Testis (tissue), 3 donors: Measurements from ENCODE around the gene WDR12. TPM values are rescaled to one million over a fixed set of nuclear protein-coding genes. Genes with fewer than 3 reads are reported as not detected.

Experiments
- DNase-seq: peaks from one replicate; pipeline ENCODE4 v3.0.0-alpha.2; 2019
- H3K27ac ChIP-seq, 2 donors: fragments of 200-600 bp; sonication (generic); one replicate each; pipeline ENCODE4 v1.5.1; 2019
- H3K27me3 ChIP-seq: fragments of 200-600 bp; sonication (generic); one replicate; pipeline ENCODE4 v1.5.1; 2019
- H3K36me3 ChIP-seq: fragments of 200-600 bp; sonication (generic); one replicate; pipeline ENCODE4 v1.5.1; 2017; ENCODE audit warnings: low read depth; ENCODE audit errors: missing control alignments
- H3K4me1 ChIP-seq: fragments of 200-600 bp; sonication (generic); one replicate; pipeline ENCODE4 v1.5.1; 2019
- H3K4me3 ChIP-seq, 2 donors: fragments of 200-600 bp; sonication (generic); one replicate each; pipeline ENCODE4 v1.5.1; 2017 to 2019
- H3K9me3 ChIP-seq: fragments of 200-600 bp; sonication (generic); one replicate; pipeline ENCODE4 v1.5.1; 2017
- CTCF ChIP-seq, 3 experiments: fragments of 450-650 bp in 2 of 3; fragments of 200-600 bp in 1 of 3; sonication (generic) in 1 of 3; IDR thresholded peaks; one replicate each; pipeline ENCODE4 v1.5.1; 2016 to 2019; ENCODE audit warnings: antibody characterized with exemption in 3 of 3, mild to moderate bottlenecking in 2 of 3, moderate library complexity in 1 of 3
- POLR2A ChIP-seq: fragments of 450-650 bp; IDR thresholded peaks from one replicate; pipeline ENCODE4 v1.6.1; 2017; ENCODE audit warnings: antibody characterized with exemption, mild to moderate bottlenecking, moderate library complexity
- WGBS, 2 donors: methylation state at CpG; one replicate each; pipeline ENCODE4 v1.1.5; 2018; 5-methylcytosine and 5-hydroxymethylcytosine counted together
- intact Hi-C: fragments of 100-400 bp; cut with DNase I; formaldehyde crosslinking; loops from one replicate; pipeline ENCODE4 v1.15.1; 2023; ENCODE audit warnings: low total_unique reads
- polyA plus RNA-seq: library from polyadenylated mRNA; stranded (reverse); fragments of 350-450 nt; fragmentation: Illumina TruSeq; extraction: RNeasy Lipid Tissue Mini Kit (QIAGEN cat#74804); gene quantifications from one replicate; pipeline ENCODE4 v1.2.3, GENCODE V29; 2014; ENCODE audit warnings: low read depth, low replicate concordance; ENCODE audit not compliant: insufficient read depth
- total RNA-seq, 2 donors: library from RNA; depleted of rRNA; stranded (reverse); fragments of >200 nt; gene quantifications; one replicate each; pipeline ENCODE4 v1.2.3, GENCODE V29; 2016

Gene WDR12
- total and polyA plus RNA-seq, 3 donors from 2014 or later: 17.1 to 64.7 (median 17.2) TPM

- no peak for DNase-seq
- intact Hi-C loops: no loop called here
- Histone ChIP-seq H3K4me1 (no peaks in the 10 kb centered on the region), H3K4me3 (no peak overlapping the region), H3K9me3 (no peaks in the 10 kb centered on the region), H3K27ac (no peak overlapping the region), H3K36me3 (no peaks in the 10 kb centered on the region), H3K27me3 (no peaks in the 10 kb centered on the region)
- TF ChIP-seq POLR2A: no peak
- no peak for TF ChIP-seq CTCF (IDR thresholded peaks at IDR 0.05)
- WGBS, 2 donors: 93 to 94% methylated on average over 3 of the region's 3 CpGs
These were observed 33.3 kb upstream of the WDR12 start for GRCh38 chr2:202944816-202945215.

GRCh38 chr2:202944408-202944807, 32.9 kb upstream of the WDR12 start:
- no peaks in the 10 kb centered on the region for H3K36me3 ChIP-seq
- no peaks in the 10 kb centered on the region for H3K4me1 ChIP-seq
- H3K4me3 ChIP-seq: no peak overlapping the region
- no peak for DNase-seq
- WGBS, 2 donors: 82 to 86% methylated on average over 1 of the region's 1 CpG
- TF ChIP-seq CTCF (IDR thresholded peaks at IDR 0.05) (no peak), POLR2A (no peak)
- intact Hi-C loops: no loop called here
- no peaks in the 10 kb centered on the region for H3K27me3 ChIP-seq
- H3K27ac ChIP-seq: no peak overlapping the region
- no peaks in the 10 kb centered on the region for H3K9me3 ChIP-seq

GRCh38 chr2:202941771-202942170, 30.3 kb upstream of the WDR12 start:
- intact Hi-C loops: no loop called here

GRCh38 chr2:202938960-202939359, 27.5 kb upstream of the WDR12 start:
- Histone ChIP-seq H3K27ac (no peak overlapping the region), H3K36me3 (no peaks in the 10 kb centered on the region), H3K27me3 (no peaks in the 10 kb centered on the region), H3K9me3 (no peaks in the 10 kb centered on the region), H3K4me1 (no peaks in the 10 kb centered on the region), H3K4me3 (no peak overlapping the region)
- intact Hi-C loops: no loop called here
- no peak for DNase-seq
- WGBS, 2 donors: 92% methylated on average over 3 of the region's 3 CpGs
- TF ChIP-seq CTCF (IDR thresholded peaks at IDR 0.05) (no peak), POLR2A (no peak)

More at GRCh38 chr2:202941771-202942170, 30.3 kb upstream of the WDR12 start:
- DNase-seq: no peak
- no peaks in the 10 kb centered on the region for H3K9me3 ChIP-seq
- no peak overlapping the region for H3K27ac ChIP-seq
- H3K4me3 ChIP-seq: no peak overlapping the region
- TF ChIP-seq CTCF (IDR thresholded peaks at IDR 0.05) (no peak), POLR2A (no peak)
- no peaks in the 10 kb centered on the region for H3K36me3 ChIP-seq
- 94 to 96% methylated on average over 4 of the region's 4 CpGs for WGBS, 2 donors
- H3K27me3 ChIP-seq: no peaks in the 10 kb centered on the region
- H3K4me1 ChIP-seq: no peaks in the 10 kb centered on the region

- Histone ChIP-seq H3K4me3 (no peak overlapping the region), H3K4me1 (no peaks in the 10 kb centered on the region), H3K27me3 (no peaks in the 10 kb centered on the region), H3K27ac (no peak overlapping the region), H3K9me3 (no peaks in the 10 kb centered on the region), H3K36me3 (no peaks in the 10 kb centered on the region)
- WGBS, 2 donors: 93 to 94% methylated on average over 2 of the region's 2 CpGs
- DNase-seq: no peak
- no peak for TF ChIP-seq CTCF (IDR thresholded peaks at IDR 0.05)
- TF ChIP-seq POLR2A: no peak
- intact Hi-C loops: no loop called here
These were observed 23.0 kb upstream of the WDR12 start for GRCh38 chr2:202934456-202934855.
